ENCODE measurements around the gene DNAJC17. TPM values are rescaled to one million over a fixed set of nuclear protein-coding genes. Genes with fewer than 3 reads are reported as not detected.

The DNAJC17 gene
- total RNA-seq, 2 experiments from 2014 or later, result 24.2 to 39.9 TPM

DNA sequence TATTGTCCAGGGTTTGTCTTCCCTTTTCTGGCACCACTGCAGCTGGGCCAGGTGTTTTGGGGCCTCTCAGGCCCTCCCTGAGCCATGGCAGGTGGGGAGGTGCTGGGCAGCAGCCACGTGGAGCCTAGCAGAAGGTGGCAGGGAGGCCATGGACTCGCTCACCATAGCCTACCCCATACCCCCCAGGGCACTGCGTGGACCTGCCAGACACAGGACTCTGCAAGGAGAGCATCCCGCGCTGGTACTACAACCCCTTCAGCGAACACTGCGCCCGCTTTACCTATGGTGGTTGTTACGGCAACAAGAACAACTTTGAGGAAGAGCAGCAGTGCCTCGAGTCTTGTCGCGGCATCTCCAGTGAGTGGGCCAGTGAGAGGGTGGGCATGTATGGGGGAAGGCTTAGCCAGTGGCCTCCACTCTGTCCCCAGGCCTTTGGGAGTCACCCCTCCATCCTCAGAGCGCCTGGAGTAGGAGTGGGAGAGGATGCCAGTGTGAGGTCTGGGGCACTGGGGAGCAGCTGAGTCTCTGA is 48.5 kb upstream of the DNAJC17 start:
- no peak overlapping the region for H2AFZ ChIP-seq (ENCODE audit: low read length)
- no peak for DNase-seq (ENCODE audit: low spot score)
- POLR2A ChIA-PET, result interaction anchor here (0.6 to 1.6 kb wide), 2 partner anchors 23 to 58 kb away, joined by 3 to 4 read pairs; no protein-coding TSS in a partner anchor
- H3K36me3 ChIP-seq (ENCODE audit: insufficient read depth, low read length), result no peaks in the 10 kb centered on the region
- H3K9me3 ChIP-seq (ENCODE audit: low read length), result no peaks in the 10 kb centered on the region
- CTCF ChIA-PET (ENCODE audit: unreplicated experiment), result interaction anchor here (1.2 kb wide), 1 partner anchor 39 kb away, joined by 5 read pairs; the partner anchor contains the start of gene VPS18
- intact Hi-C loops (cut with micrococcal nuclease; ENCODE audit: unreplicated experiment), result loop anchor here (5.0 kb wide), 1 partner anchor 97 kb away; the partner anchor contains the start of gene CHAC1
- no peaks in the 10 kb centered on the region for H4K20me1 ChIP-seq (ENCODE audit: insufficient read depth, low read length)
- no TSS peak for BruUV-seq (replicated peaks)
- no peak overlapping the region for H3K4me3 ChIP-seq (ENCODE audit: low read depth, low read length, poor library complexity, severe bottlenecking)
- H3K79me2 ChIP-seq (ENCODE audit: insufficient read depth, low read depth, low read length), result no peaks in the 10 kb centered on the region
- no peaks in the 10 kb centered on the region for H3K9me2 ChIP-seq (ENCODE audit: insufficient read depth, low read length)
- H3K27ac ChIP-seq (ENCODE audit: low read depth, low read length, poor library complexity, severe bottlenecking), result no peak overlapping the region
- H3K4me1 ChIP-seq (ENCODE audit: insufficient read depth, low read length, poor library complexity, severe bottlenecking), result peaks cover 17% of the 10 kb centered on the region
- TF ChIP-seq EZH2phosphoT487 (IDR thresholded peaks at IDR 0.05; ENCODE audit: borderline replicate concordance, low read depth, low read length) (no peak), CTCF (conservative IDR thresholded peaks at IDR 0.05; ENCODE audit: low read length) (no peak)
- H3K4me2 ChIP-seq (ENCODE audit: low read length), result no peak overlapping the region

DNA sequence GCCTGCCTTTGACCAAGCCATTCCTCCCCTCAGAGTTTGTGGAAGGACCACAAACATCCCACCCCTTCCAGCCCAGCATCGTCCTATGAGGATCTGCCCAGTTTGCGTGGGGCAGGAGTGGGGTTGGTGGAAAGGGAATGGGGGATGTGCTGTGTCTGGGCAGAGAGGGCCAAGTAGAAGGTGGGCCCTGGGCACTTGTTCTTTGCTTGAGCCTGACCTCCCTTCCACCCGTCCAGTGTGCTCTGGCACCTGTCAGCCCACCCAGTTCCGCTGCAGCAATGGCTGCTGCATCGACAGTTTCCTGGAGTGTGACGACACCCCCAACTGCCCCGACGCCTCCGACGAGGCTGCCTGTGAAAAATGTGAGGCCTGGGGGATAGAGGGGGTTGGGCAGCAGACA is 46.9 kb upstream of the DNAJC17 start:
- H3K79me2 ChIP-seq (ENCODE audit: insufficient read depth, low read depth, low read length), result no peaks in the 10 kb centered on the region
- no peaks in the 10 kb centered on the region for H3K9me2 ChIP-seq (ENCODE audit: insufficient read depth, low read length)
- H3K36me3 ChIP-seq (ENCODE audit: insufficient read depth, low read length), result no peaks in the 10 kb centered on the region
- no TSS peak for BruUV-seq (replicated peaks)
- no peaks in the 10 kb centered on the region for H3K9me3 ChIP-seq (ENCODE audit: low read length)
- intact Hi-C loops (cut with micrococcal nuclease; ENCODE audit: unreplicated experiment), result no loop called here
- POLR2A ChIA-PET, result no interaction called here
- H2AFZ ChIP-seq (ENCODE audit: low read length), result no peak overlapping the region
- H4K20me1 ChIP-seq (ENCODE audit: insufficient read depth, low read length), result no peaks in the 10 kb centered on the region
- CTCF ChIA-PET (ENCODE audit: unreplicated experiment), result no interaction called here
- H3K4me3 ChIP-seq (ENCODE audit: low read depth, low read length, poor library complexity, severe bottlenecking), result no peak overlapping the region
- no peak overlapping the region for H3K27ac ChIP-seq (ENCODE audit: low read depth, low read length, poor library complexity, severe bottlenecking)
- TF ChIP-seq EZH2phosphoT487 (IDR thresholded peaks at IDR 0.05; ENCODE audit: borderline replicate concordance, low read depth, low read length) (no peak), CTCF (conservative IDR thresholded peaks at IDR 0.05; ENCODE audit: low read length) (no peak)
- H3K4me1 ChIP-seq (ENCODE audit: insufficient read depth, low read length, poor library complexity, severe bottlenecking), result peaks cover 15% of the 10 kb centered on the region
- H3K4me2 ChIP-seq (ENCODE audit: low read length), result no peak overlapping the region
- no peak for DNase-seq (ENCODE audit: low spot score)

GRCh38 chr15:40853241-40853890 is 46.1 kb upstream of the DNAJC17 start:
- TF ChIP-seq CTCF (conservative IDR thresholded peaks at IDR 0.05; ENCODE audit: low read length), result no peak
- TF ChIP-seq EZH2phosphoT487 (IDR thresholded peaks at IDR 0.05; ENCODE audit: borderline replicate concordance, low read depth, low read length), result no peak
- Histone ChIP-seq H3K4me2 (ENCODE audit: low read length) (no peak overlapping the region), H3K4me1 (ENCODE audit: insufficient read depth, low read length, poor library complexity, severe bottlenecking) (peaks cover 14% of the 10 kb centered on the region), H3K9me3 (ENCODE audit: low read length) (no peaks in the 10 kb centered on the region), H3K9me2 (ENCODE audit: insufficient read depth, low read length) (no peaks in the 10 kb centered on the region), H3K36me3 (ENCODE audit: insufficient read depth, low read length) (no peaks in the 10 kb centered on the region), H3K4me3 (ENCODE audit: low read depth, low read length, poor library complexity, severe bottlenecking) (no peak overlapping the region), H3K79me2 (ENCODE audit: insufficient read depth, low read depth, low read length) (no peaks in the 10 kb centered on the region), H3K27ac (ENCODE audit: low read depth, low read length, poor library complexity, severe bottlenecking) (no peak overlapping the region), H2AFZ (ENCODE audit: low read length) (no peak overlapping the region), H4K20me1 (ENCODE audit: insufficient read depth, low read length) (no peaks in the 10 kb centered on the region)
- CTCF ChIA-PET (ENCODE audit: unreplicated experiment), result no interaction called here
- no TSS peak for BruUV-seq (replicated peaks)
- intact Hi-C loops (cut with micrococcal nuclease; ENCODE audit: unreplicated experiment), result no loop called here
- DNase-seq (ENCODE audit: low spot score), result no peak
- POLR2A ChIA-PET, result no interaction called here

All from OCI-LY7 (cell line).